MM.1S (cell line): ENCODE results near the gene MRPL27.

ENCODE experiments used
- CTCF ChIP-seq: fragments of 300-600 bp; sonication (generic); IDR thresholded peaks from 2 replicates; pipeline ENCODE4 v1.5.1; 2016; ENCODE audit warnings: antibody characterized with exemption, low read length, mixed read lengths
- EZH2 ChIP-seq: fragments of 300-600 bp; sonication (generic); optimal IDR thresholded peaks from 2 replicates; pipeline ENCODE3; 2017; ENCODE audit warnings: low read depth, mild to moderate bottlenecking, antibody characterized with exemption, low read length, mixed read lengths
- EZH2phosphoT487 ChIP-seq: fragments of 300-600 bp; sonication (generic); IDR thresholded peaks from 2 replicates; pipeline ENCODE4 v1.6.1; 2018; ENCODE audit warnings: antibody characterized with exemption, low read length

- TF ChIP-seq CTCF (no peak), EZH2 (no peak), EZH2phosphoT487 (no peak)
Observed at GRCh38 chr17:50356418-50356817, 16.6 kb downstream of the MRPL27 start.
